Upper lobe of right lung (tissue), 1 donor: Measurements from ENCODE around the gene RITA1. TPM values are rescaled to one million over a fixed set of nuclear protein-coding genes. Genes with fewer than 3 reads are reported as not detected.

Experiments
- ATAC-seq: fragments of 200-7000 bp; cut with Tn5 transposase; one replicate; pipeline ENCODE4 v1.9.1; 2020; ENCODE audit warnings: mild to moderate bottlenecking, moderate library complexity
- DNase-seq: peaks from one replicate; pipeline ENCODE4 v3.0.0-alpha.2; 2020
- H3K27ac ChIP-seq: fragments of 200-600 bp; one replicate; pipeline ENCODE4 v1.8.0; 2022
- H3K27me3 ChIP-seq: fragments of 200-600 bp; one replicate; pipeline ENCODE4 v1.8.0; 2022; ENCODE audit warnings: mild to moderate bottlenecking
- H3K36me3 ChIP-seq: fragments of 200-600 bp; one replicate; pipeline ENCODE4 v1.8.0; 2022
- H3K4me1 ChIP-seq: fragments of 200-600 bp; one replicate; pipeline ENCODE4 v1.8.0; 2022
- H3K4me3 ChIP-seq: fragments of 200-600 bp; one replicate; pipeline ENCODE4 v1.8.0; 2022; ENCODE audit warnings: mild to moderate bottlenecking
- H3K9me3 ChIP-seq: fragments of 200-600 bp; one replicate; pipeline ENCODE4 v1.8.0; 2022
- intact Hi-C: fragments of 100-400 bp; cut with DNase I; formaldehyde crosslinking; loops from one replicate; pipeline ENCODE4 v1.11.0; 2022
- total RNA-seq: library from RNA; stranded (reverse); fragmentation: NEBNext Ultra II Directional; extraction: Animal tissue kit (Norgen Biotek cat#: 25700); gene quantifications from one replicate; pipeline ENCODE4 v1.2.1, GENCODE V29; 2021
- TF ChIP-seq, protein P1 (sequence below): fragments of 200-600 bp; IDR thresholded peaks from one replicate; pipeline ENCODE4 v1.8.0; 2022; ENCODE audit warnings: antibody characterized with exemption
- donor health status: DM: no; HTN: yes; CAD: no; lungs with severe emphysema.

Gene RITA1
- total RNA-seq, 1 donor from 2014 or later = 16.4 TPM

DNA sequence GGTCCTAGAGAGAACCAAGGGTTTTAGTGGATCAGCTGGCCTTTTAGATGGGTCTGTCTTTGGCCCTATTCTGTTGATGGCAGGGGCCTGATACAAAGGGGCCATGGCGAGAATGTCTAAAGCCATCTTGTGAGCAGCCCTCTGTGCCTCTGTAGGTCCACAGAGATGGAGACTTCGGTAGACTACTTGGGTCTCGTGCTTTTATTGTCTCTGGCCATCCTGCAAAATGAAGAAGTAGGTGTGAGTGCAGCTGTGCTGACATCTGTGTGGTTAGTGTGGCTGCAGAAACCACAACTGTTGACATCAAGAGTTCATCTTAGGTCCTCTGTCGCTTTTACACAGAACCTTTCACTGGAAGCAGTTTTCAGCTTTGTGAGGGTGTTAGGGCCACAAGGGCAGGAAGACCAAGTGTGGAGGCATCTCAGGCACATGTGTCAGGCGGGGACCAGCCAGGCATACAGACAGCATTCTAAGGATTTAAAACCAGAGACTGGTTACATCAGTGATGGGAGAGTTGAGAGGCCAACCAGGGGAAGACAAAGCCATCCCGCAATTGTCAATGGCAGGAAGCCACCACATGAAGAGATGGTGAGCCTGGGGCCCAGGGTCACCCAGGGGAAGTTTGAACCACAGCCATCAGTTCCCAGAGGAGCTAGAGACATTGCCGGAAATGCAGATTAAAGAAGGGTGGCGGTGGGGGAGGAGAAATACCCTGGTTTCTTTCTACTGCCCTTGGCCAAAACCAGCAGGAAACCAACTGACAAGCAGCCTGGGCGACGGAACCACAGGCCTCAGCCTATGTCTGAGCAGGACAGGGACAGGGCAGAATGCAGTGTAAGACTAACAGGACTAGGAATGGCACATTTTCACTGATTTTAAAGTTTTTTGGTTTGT is 22.8 kb downstream of the RITA1 start:
- Histone ChIP-seq H3K36me3 (no peaks in the 10 kb centered on the region), H3K4me3 (no peak overlapping the region), H3K9me3 (no peaks in the 10 kb centered on the region), H3K27ac (peak overlapping the region; percentile 40), H3K27me3 (no peaks in the 10 kb centered on the region), H3K4me1 (peaks cover 42% of the 10 kb centered on the region)
- intact Hi-C loops = no loop called here
- ATAC-seq (peak; percentile 91), DNase-seq (no peak)
- TF ChIP-seq, protein P1, sequence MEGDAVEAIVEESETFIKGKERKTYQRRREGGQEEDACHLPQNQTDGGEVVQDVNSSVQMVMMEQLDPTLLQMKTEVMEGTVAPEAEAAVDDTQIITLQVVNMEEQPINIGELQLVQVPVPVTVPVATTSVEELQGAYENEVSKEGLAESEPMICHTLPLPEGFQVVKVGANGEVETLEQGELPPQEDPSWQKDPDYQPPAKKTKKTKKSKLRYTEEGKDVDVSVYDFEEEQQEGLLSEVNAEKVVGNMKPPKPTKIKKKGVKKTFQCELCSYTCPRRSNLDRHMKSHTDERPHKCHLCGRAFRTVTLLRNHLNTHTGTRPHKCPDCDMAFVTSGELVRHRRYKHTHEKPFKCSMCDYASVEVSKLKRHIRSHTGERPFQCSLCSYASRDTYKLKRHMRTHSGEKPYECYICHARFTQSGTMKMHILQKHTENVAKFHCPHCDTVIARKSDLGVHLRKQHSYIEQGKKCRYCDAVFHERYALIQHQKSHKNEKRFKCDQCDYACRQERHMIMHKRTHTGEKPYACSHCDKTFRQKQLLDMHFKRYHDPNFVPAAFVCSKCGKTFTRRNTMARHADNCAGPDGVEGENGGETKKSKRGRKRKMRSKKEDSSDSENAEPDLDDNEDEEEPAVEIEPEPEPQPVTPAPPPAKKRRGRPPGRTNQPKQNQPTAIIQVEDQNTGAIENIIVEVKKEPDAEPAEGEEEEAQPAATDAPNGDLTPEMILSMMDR = no peak

DNA sequence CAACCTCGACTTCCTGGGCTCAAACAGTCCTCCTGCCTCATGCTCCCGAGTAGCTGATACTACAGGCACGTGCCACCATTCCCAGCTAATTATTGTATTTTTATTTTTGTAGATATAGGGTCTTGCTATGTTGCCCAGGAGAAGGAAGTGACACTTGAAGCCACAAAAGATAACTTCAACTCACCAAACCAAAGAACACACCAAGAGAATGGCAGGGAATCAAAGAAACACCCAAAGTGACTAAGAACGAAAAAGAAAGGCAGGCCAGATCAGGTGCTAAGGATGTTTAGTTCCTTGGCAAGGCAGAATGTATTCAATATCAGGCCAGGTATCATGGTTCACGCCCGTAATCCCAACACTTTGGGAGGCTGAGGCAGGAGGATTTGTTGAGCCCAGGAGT is 25.6 kb downstream of the RITA1 start:
- DNase-seq = no peak
- Histone ChIP-seq H3K4me1 (peaks cover 40% of the 10 kb centered on the region), H3K36me3 (no peaks in the 10 kb centered on the region), H3K27ac (no peak overlapping the region), H3K9me3 (no peaks in the 10 kb centered on the region), H3K27me3 (no peaks in the 10 kb centered on the region), H3K4me3 (no peak overlapping the region)
- intact Hi-C loops = no loop called here
- TF ChIP-seq, protein P1 = no peak
- ATAC-seq = no peak

GRCh38 chr12:113214895-113215400 is 29.4 kb downstream of the RITA1 start:
- H3K36me3 ChIP-seq = no peaks in the 10 kb centered on the region
- TF ChIP-seq, protein P1 = peak; percentile 22
- peaks cover 18% of the 10 kb centered on the region for H3K4me1 ChIP-seq
- peak overlapping the region; percentile 67 for H3K27ac ChIP-seq
- intact Hi-C loops = no loop called here
- DNase-seq (peak; percentile 69), ATAC-seq (peak; percentile 95)
- H3K4me3 ChIP-seq = no peak overlapping the region
- no peaks in the 10 kb centered on the region for H3K27me3 ChIP-seq
- no peaks in the 10 kb centered on the region for H3K9me3 ChIP-seq

DNA sequence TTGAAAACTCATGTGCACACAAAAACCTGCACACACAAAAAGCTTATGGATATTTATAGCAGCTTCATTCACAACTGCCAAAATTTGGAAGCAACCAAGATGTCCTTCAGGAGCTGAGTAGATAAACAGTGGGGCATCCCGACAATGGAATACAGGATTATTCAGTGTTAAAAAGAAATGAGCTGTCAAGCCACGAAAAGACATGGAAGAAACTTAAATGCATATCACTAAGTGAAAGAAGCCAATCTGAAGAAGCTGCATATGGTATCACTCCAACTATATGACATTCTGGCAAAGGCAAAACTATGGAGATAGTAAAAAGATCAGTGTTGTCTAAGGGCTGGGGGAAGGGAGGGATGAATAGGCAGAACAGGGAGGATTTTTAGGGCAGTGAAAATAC is 30.5 kb downstream of the RITA1 start:
- Histone ChIP-seq H3K9me3 (no peaks in the 10 kb centered on the region), H3K4me1 (peaks cover 23% of the 10 kb centered on the region), H3K4me3 (no peak overlapping the region), H3K27ac (no peak overlapping the region), H3K27me3 (no peaks in the 10 kb centered on the region), H3K36me3 (no peaks in the 10 kb centered on the region)
- ATAC-seq (no peak), DNase-seq (no peak)
- intact Hi-C loops = no loop called here
- TF ChIP-seq, protein P1 = no peak

DNA sequence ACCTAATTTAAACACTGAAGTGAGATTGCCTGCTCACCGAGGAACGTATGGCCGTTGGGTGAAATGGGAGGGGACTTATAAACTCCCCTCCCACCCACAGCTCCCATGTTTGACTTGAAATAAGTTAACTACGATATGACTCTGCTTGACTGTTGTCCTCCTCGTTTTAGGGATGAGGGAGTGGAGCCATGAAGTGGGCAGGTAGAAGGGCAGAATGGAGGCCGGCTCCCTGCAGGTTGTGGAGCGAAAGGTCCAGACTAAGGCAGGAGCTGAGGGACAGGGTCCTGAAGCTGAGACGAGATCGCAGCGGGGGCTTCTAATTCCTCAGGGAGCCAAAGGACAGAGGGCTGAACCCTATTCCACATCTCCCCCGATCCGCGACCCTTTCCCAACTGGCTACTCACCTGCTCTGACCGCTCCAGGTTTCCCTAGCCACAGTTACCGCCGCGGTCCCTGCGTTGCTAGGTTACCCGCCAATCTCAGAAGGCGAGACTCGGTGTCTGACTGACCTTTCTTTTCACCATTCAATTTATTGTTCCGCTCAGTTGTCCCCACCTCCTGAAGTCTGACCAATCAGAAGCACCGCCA is 35.2 kb downstream of the RITA1 start:
- ATAC-seq = no peak
- peak overlapping the region; percentile 65 for H3K4me3 ChIP-seq
- H3K27ac ChIP-seq = peak overlapping the region; percentile 81
- DNase-seq = no peak
- H3K36me3 ChIP-seq = no peaks in the 10 kb centered on the region
- TF ChIP-seq, protein P1 = no peak
- H3K4me1 ChIP-seq = peaks cover 32% of the 10 kb centered on the region
- intact Hi-C loops = no loop called here
- H3K9me3 ChIP-seq = no peaks in the 10 kb centered on the region
- H3K27me3 ChIP-seq = no peaks in the 10 kb centered on the region
